Lower leg skin (tissue), 3 donors: ENCODE measurements around the gene ILK.

ENCODE experiments used
- POLR2A ChIP-seq, 2 donors: fragments of 450-650 bp; IDR thresholded peaks; one replicate each; pipeline ENCODE4 v1.6.1; 2016 to 2017; ENCODE audit warnings: antibody characterized with exemption in 2 of 2, mild to moderate bottlenecking in 1 of 2, moderate library complexity in 1 of 2
- TF ChIP-seq, protein P1 (sequence below), 3 donors: fragments of 450-650 bp; IDR thresholded peaks; one replicate each; pipeline ENCODE4 v1.5.1; 2016; ENCODE audit warnings: antibody characterized with exemption in 3 of 3, mild to moderate bottlenecking in 3 of 3, moderate library complexity in 2 of 3

DNA sequence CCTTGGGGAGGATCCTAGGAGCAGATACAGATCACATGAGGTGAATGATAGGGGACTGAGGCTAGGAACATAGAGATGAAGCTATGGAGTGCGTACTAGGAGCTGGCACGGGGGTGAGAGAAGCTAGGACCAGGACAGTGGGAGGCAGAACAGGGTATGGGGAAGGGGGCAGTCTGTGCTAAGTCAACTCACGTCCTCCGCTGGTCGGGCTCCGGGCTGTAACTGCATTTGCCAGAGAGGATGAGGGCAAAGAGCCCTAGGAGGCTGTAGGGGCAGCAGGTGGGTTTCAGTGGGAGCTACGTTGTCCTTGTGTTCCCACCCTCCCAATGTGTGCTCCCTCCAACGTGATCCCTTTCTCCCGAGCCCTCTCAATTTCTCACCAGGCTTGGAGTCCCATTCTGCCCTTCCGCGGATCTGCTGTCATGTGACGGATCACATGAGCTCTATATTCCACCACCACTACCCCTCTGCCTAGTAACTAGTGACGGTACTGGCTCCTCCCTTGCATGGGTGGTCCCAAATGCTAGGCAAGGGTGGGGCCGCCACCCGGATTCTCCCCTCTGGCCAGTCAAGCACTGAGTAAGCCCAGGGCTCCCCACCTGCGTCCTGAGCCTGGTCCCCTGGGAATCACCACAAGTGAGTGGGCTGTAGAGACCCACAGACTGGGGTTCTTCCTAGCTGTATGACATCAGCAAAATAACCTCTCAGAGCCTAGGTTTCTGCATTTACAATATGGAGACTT is 15.6 kb downstream of the ILK start, which contains the start of gene TPP1:
- TF ChIP-seq POLR2A (IDR thresholded peaks at IDR 0.05) = peak in 1 of 2 donors; percentile 62
- TF ChIP-seq, protein P1, sequence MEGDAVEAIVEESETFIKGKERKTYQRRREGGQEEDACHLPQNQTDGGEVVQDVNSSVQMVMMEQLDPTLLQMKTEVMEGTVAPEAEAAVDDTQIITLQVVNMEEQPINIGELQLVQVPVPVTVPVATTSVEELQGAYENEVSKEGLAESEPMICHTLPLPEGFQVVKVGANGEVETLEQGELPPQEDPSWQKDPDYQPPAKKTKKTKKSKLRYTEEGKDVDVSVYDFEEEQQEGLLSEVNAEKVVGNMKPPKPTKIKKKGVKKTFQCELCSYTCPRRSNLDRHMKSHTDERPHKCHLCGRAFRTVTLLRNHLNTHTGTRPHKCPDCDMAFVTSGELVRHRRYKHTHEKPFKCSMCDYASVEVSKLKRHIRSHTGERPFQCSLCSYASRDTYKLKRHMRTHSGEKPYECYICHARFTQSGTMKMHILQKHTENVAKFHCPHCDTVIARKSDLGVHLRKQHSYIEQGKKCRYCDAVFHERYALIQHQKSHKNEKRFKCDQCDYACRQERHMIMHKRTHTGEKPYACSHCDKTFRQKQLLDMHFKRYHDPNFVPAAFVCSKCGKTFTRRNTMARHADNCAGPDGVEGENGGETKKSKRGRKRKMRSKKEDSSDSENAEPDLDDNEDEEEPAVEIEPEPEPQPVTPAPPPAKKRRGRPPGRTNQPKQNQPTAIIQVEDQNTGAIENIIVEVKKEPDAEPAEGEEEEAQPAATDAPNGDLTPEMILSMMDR (IDR thresholded peaks at IDR 0.05) = no peak
